Aorta (tissue), 5 donors: Measurements from ENCODE around the gene ISOC2. TPM values are rescaled to one million over a fixed set of nuclear protein-coding genes. Genes with fewer than 3 reads are reported as not detected.

ENCODE experiments used
- ATAC-seq: fragments of 200-7000 bp; cut with Tn5 transposase; one replicate; pipeline ENCODE4 v1.9.1; 2022; ENCODE audit warnings: moderate library complexity; ENCODE audit not compliant: low FRiP score
- DNase-seq, 2 donors: peaks; one replicate each; pipeline ENCODE4 v3.0.0-alpha.2; 2020
- H3K27ac ChIP-seq, 2 donors: one replicate each; pipeline ENCODE4 v1.5.1; 2013; ENCODE audit warnings: low read length in 2 of 2, mild to moderate bottlenecking in 2 of 2, moderate library complexity in 2 of 2, control low read depth in 1 of 2, inconsistent platforms in 1 of 2, low read depth in 1 of 2
- H3K27me3 ChIP-seq, 2 donors: one replicate each; pipeline ENCODE4 v1.6.1; 2013; ENCODE audit warnings: control low read depth in 1 of 2, low read length in 1 of 2, mild to moderate bottlenecking in 1 of 2, moderate library complexity in 1 of 2; ENCODE audit not compliant: insufficient read depth in 2 of 2, control insufficient read depth in 1 of 2
- H3K36me3 ChIP-seq, 2 donors: one replicate each; pipeline ENCODE4 v1.6.1; 2013; ENCODE audit warnings: control low read depth in 1 of 2, low read length in 1 of 2, mild to moderate bottlenecking in 1 of 2; ENCODE audit not compliant: insufficient read depth in 2 of 2, control insufficient read depth in 1 of 2
- H3K4me1 ChIP-seq, 2 donors: one replicate each; pipeline ENCODE4 v1.6.1; 2013; ENCODE audit warnings: low read length in 2 of 2, control low read depth in 1 of 2, mild to moderate bottlenecking in 1 of 2, moderate library complexity in 1 of 2; ENCODE audit not compliant: insufficient read depth in 2 of 2, control insufficient read depth in 1 of 2
- H3K4me3 ChIP-seq, 2 donors: one replicate each; pipeline ENCODE4 v1.5.1; 2013; ENCODE audit warnings: low read length in 2 of 2, control low read depth in 1 of 2, mild to moderate bottlenecking in 1 of 2
- H3K9me3 ChIP-seq: one replicate; pipeline ENCODE4 v1.6.1; 2013; ENCODE audit warnings: mild to moderate bottlenecking, low read length; ENCODE audit not compliant: control insufficient read depth
- WGBS, 2 donors: extraction: QIAGEN DNeasy Blood & Tissue Kit; methylation state at CpG; one replicate each; pipeline ENCODE4 v1.1.7; 2013; 5-methylcytosine and 5-hydroxymethylcytosine counted together
- intact Hi-C, 2 donors: fragments of 100-400 bp; cut with DNase I; formaldehyde crosslinking; loops; one replicate each; pipeline versions ENCODE4 v1.14.2 to v1.15.0; 2022
- polyA plus RNA-seq, 2 donors: library from polyadenylated mRNA; stranded (reverse); fragments of 200-250 nt; gene quantifications; one replicate each; pipeline ENCODE4 v1.2.3, GENCODE V29; 2013
- total RNA-seq, 2 donors: library from RNA; stranded (reverse); fragmentation: NEBNext Ultra II Directional; extraction: Animal tissue kit (Norgen Biotek cat#: 25700); gene quantifications; one replicate each; pipeline ENCODE4 v1.2.1, GENCODE V29; 2021
- donor health status: healthy with polysubstance abuse.
- donor health status: Bipolar disorder and iron deficiency.
- donor health status: DM: no; HTN: no; CAD: no.
- donor health status: DM: no; HTN: no; CAD: no.
- donor health status: DM: yes; HTN: yes; CAD: no.

The ISOC2 gene
- total and polyA plus RNA-seq, 4 donors: 18.6 to 47.3 (median 36.6) TPM

GRCh38 chr19:55482156-55482961 lies 20.9 kb upstream of the ISOC2 start:
- Histone ChIP-seq H3K27ac (no peak overlapping the region), H3K27me3 (no peaks in the 10 kb centered on the region), H3K4me3 (no peak overlapping the region), H3K36me3 (no peaks in the 10 kb centered on the region), H3K4me1 (no peaks in the 10 kb centered on the region), H3K9me3 (no peaks in the 10 kb centered on the region)
- intact Hi-C loops: no loop called here
- ATAC-seq (no peak), DNase-seq (peak in 1 of 2 donors; percentile 74)
- WGBS, 2 donors: 86 to 88% methylated on average over 77 to 83 of the region's 83 CpGs

- H3K36me3 ChIP-seq: no peaks in the 10 kb centered on the region
- intact Hi-C loops: no loop called here
- H3K4me3 ChIP-seq: no peak overlapping the region
- DNase-seq: no peak
- H3K9me3 ChIP-seq: no peaks in the 10 kb centered on the region
- no peak overlapping the region for H3K27ac ChIP-seq
- ATAC-seq: no peak
- H3K27me3 ChIP-seq: no peaks in the 10 kb centered on the region
- WGBS, 2 donors: 67 to 79% methylated on average over 11 to 40 of the region's 40 CpGs
- no peaks in the 10 kb centered on the region for H3K4me1 ChIP-seq
Measured at GRCh38 chr19:55481794-55482155, 20.3 kb upstream of the ISOC2 start.

GRCh38 chr19:55481148-55481793 lies 19.8 kb upstream of the ISOC2 start:
- Histone ChIP-seq H3K4me3 (no peak overlapping the region), H3K27ac (no peak overlapping the region), H3K4me1 (no peaks in the 10 kb centered on the region), H3K9me3 (no peaks in the 10 kb centered on the region), H3K27me3 (no peaks in the 10 kb centered on the region), H3K36me3 (no peaks in the 10 kb centered on the region)
- DNase-seq (no peak), ATAC-seq (no peak)
- intact Hi-C loops: no loop called here
- WGBS, 2 donors: 92 to 95% methylated on average over 40 to 52 of the region's 52 CpGs

GRCh38 chr19:55479451-55480230 lies 18.2 kb upstream of the ISOC2 start:
- intact Hi-C loops: no loop called here
- WGBS, 2 donors: 75 to 84% methylated on average over 14 to 15 of the region's 15 CpGs
- no peak overlapping the region for H3K27ac ChIP-seq

GRCh38 chr19:55479045-55479444 lies 17.6 kb upstream of the ISOC2 start:
- Histone ChIP-seq H3K4me1 (no peaks in the 10 kb centered on the region), H3K4me3 (no peak overlapping the region), H3K9me3 (no peaks in the 10 kb centered on the region), H3K36me3 (no peaks in the 10 kb centered on the region), H3K27ac (no peak overlapping the region), H3K27me3 (no peaks in the 10 kb centered on the region)
- WGBS, 2 donors: 86 to 87% methylated on average over 17 of the region's 17 CpGs
- no peak for DNase-seq
- ATAC-seq: no peak
- intact Hi-C loops: no loop called here

More at GRCh38 chr19:55479451-55480230, 18.2 kb upstream of the ISOC2 start:
- Histone ChIP-seq H3K36me3 (no peaks in the 10 kb centered on the region), H3K9me3 (no peaks in the 10 kb centered on the region), H3K27me3 (no peaks in the 10 kb centered on the region), H3K4me1 (no peaks in the 10 kb centered on the region), H3K4me3 (no peak overlapping the region)
- DNase-seq (no peak), ATAC-seq (no peak)

- intact Hi-C loops: no loop called here
- no peak for DNase-seq
- no peaks in the 10 kb centered on the region for H3K36me3 ChIP-seq
- 85 to 86% methylated on average over 12 of the region's 12 CpGs for WGBS, 2 donors
- no peaks in the 10 kb centered on the region for H3K27me3 ChIP-seq
- H3K27ac ChIP-seq: no peak overlapping the region
- no peak overlapping the region for H3K4me3 ChIP-seq
- H3K9me3 ChIP-seq: no peaks in the 10 kb centered on the region
- no peak for ATAC-seq
- no peaks in the 10 kb centered on the region for H3K4me1 ChIP-seq
Measured at GRCh38 chr19:55478364-55478763, 16.9 kb upstream of the ISOC2 start.

- Histone ChIP-seq H3K4me1 (no peaks in the 10 kb centered on the region), H3K27ac (no peak overlapping the region), H3K4me3 (no peak overlapping the region), H3K36me3 (no peaks in the 10 kb centered on the region), H3K9me3 (no peaks in the 10 kb centered on the region), H3K27me3 (no peaks in the 10 kb centered on the region)
- DNase-seq: no peak
- intact Hi-C loops: no loop called here
- 85 to 86% methylated on average over 13 of the region's 13 CpGs for WGBS, 2 donors
- ATAC-seq: no peak
Measured at GRCh38 chr19:55477905-55478304, 16.5 kb upstream of the ISOC2 start.

- intact Hi-C loops: no loop called here
- 1 to 2% methylated on average over 47 to 61 of the region's 61 CpGs for WGBS, 2 donors
- H3K36me3 ChIP-seq: no peaks in the 10 kb centered on the region
- no peaks in the 10 kb centered on the region for H3K27me3 ChIP-seq
- peak within 1 kb of the TSS in 1 of 2 donors; percentile 43 for H3K27ac ChIP-seq
- H3K4me1 ChIP-seq: no peaks in the 10 kb centered on the region
- H3K9me3 ChIP-seq: no peaks in the 10 kb centered on the region
- peak; percentile 100 for DNase-seq
- peak within 1 kb of the TSS; percentile 65 to 76 for H3K4me3 ChIP-seq
- peak; percentile 97 for ATAC-seq
Measured at GRCh38 chr19:55476100-55476775, 14.8 kb upstream of the ISOC2 start, which contains the start of gene ZNF628. Gene ZNF628 (plus strand): TSS chr19:55476617. CDS start chr19:55479911, 3,294 bp downstream.
